HPDE6-E6E7 (cell line): ENCODE measurements around the gene TRIM37.
A peak's percentile ranks its signal among the peaks of the same experiment; 100 is the strongest.
"Not testable (repeated sequence)": the region's sequence is repeated elsewhere in the genome, so short reads cannot be mapped to it uniquely, and the experiment has no call there.

ENCODE experiments used
- DNase-seq: peaks from one replicate; pipeline ENCODE4 v3.0.0; 2011; ENCODE audit warnings: missing footprints; ENCODE audit errors: extremely low spot score

Gene TRIM37

GRCh38 chr17:58993311-58993710 is 113.4 kb downstream of the TRIM37 start:
- no peak for DNase-seq

GRCh38 chr17:58991718-58992331 is 114.9 kb downstream of the TRIM37 start:
- no peak for DNase-seq

- DNase-seq = no peak
Observed at GRCh38 chr17:58989629-58990028, 117.1 kb downstream of the TRIM37 start.

- no peak for DNase-seq
Observed at GRCh38 chr17:58985971-58986370, 120.7 kb downstream of the TRIM37 start.

- no peak for DNase-seq
Observed at GRCh38 chr17:58985367-58985766, 121.3 kb downstream of the TRIM37 start.

GRCh38 chr17:58982626-58983025 is 124.1 kb downstream of the TRIM37 start:
- no peak for DNase-seq

GRCh38 chr17:58980706-58981481 is 125.8 kb downstream of the TRIM37 start:
- DNase-seq = no peak

- DNase-seq = no peak
Observed at GRCh38 chr17:58976541-58976940, 130.1 kb downstream of the TRIM37 start.

- no peak for DNase-seq
Observed at GRCh38 chr17:58974354-58974753, 132.3 kb downstream of the TRIM37 start.

GRCh38 chr17:58970609-58971450 is 135.8 kb downstream of the TRIM37 start:
- DNase-seq = no peak

- DNase-seq = no peak
Observed at GRCh38 chr17:58969612-58970011, 137.1 kb downstream of the TRIM37 start.

GRCh38 chr17:58969156-58969555 is 137.5 kb downstream of the TRIM37 start:
- no peak for DNase-seq

- no peak for DNase-seq
Observed at GRCh38 chr17:58968426-58969061, 138.1 kb downstream of the TRIM37 start.

GRCh38 chr17:58966208-58966607 is 140.5 kb downstream of the TRIM37 start:
- DNase-seq = no peak

GRCh38 chr17:58965221-58965620 is 141.5 kb downstream of the TRIM37 start:
- no peak for DNase-seq

GRCh38 chr17:58960068-58960467 is 146.6 kb downstream of the TRIM37 start:
- peak; percentile 38 for DNase-seq

GRCh38 chr17:58957725-58958073 is 149.0 kb downstream of the TRIM37 start:
- not testable (repeated sequence) for DNase-seq

- DNase-seq = peak; percentile 54
Observed at GRCh38 chr17:58956997-58957724, 149.5 kb downstream of the TRIM37 start.

- DNase-seq = not testable (repeated sequence)
Observed at GRCh38 chr17:58954358-58954757, 152.3 kb downstream of the TRIM37 start.

- DNase-seq = no peak
Observed at GRCh38 chr17:58947824-58948223, 158.9 kb downstream of the TRIM37 start.

GRCh38 chr17:58947411-58947810 is 159.3 kb downstream of the TRIM37 start:
- DNase-seq = no peak
